GM12878 (cell line): ENCODE results near the gene CEP89. TPM values are rescaled to one million over a fixed set of nuclear protein-coding genes. Genes with fewer than 3 reads are reported as not detected.

ENCODE experiments used
- ATAC-seq: fragments of 200-7000 bp; cut with Tn5 transposase; 3 replicates; pipeline ENCODE4 v1.9.1; 2020; ENCODE audit warnings: mild to moderate bottlenecking, moderate library complexity
- BruUV-seq: library from RNA; stranded (reverse); fragments of 400-500 nt; replicated peaks from 2 replicates; lab custom pipeline; 2021; lab: Mats Ljungman, UMichigan
- CTCF ChIA-PET: fragments of 300-600 bp; sonication (Branson Sonifier 250); formaldehyde crosslinking; extraction: SDS; loops from one replicate; lab custom pipeline; 2021; ENCODE audit warnings: inconsistent platforms; lab: Yijun Ruan, JAX
- POLR2A ChIA-PET: fragments of 350-600 bp; formaldehyde crosslinking; extraction: SDS; loops from one replicate; lab custom pipeline; 2021; ENCODE audit warnings: inconsistent platforms; lab: Charles Lee
- RAD21 ChIA-PET: fragments of 300-600 bp; sonication (Branson Sonifier 250); formaldehyde crosslinking; loops from one replicate; lab custom pipeline; 2023; ENCODE audit warnings: antibody characterized with exemption; ENCODE audit not compliant: unreplicated experiment; lab: Charles Lee
- SMC1A ChIA-PET: fragments of 300-600 bp; sonication (Branson Sonifier 250); formaldehyde crosslinking; loops from one replicate; lab custom pipeline; 2023; ENCODE audit not compliant: unreplicated experiment, uncharacterized antibody; lab: Charles Lee
- DNase-seq: peaks from one replicate; pipeline ENCODE4 v3.0.0-alpha.2; 2011; ENCODE audit warnings: low read depth, low spot score
- FAIRE-seq: peaks from 3 replicates; lab custom pipeline; 2011; peaks lifted over from hg19 to GRCh38; lab: Jason Lieb, UNC
- H2AFZ ChIP-seq: 2 replicates; pipeline ENCODE4 v1.6.0; 2011; ENCODE audit warnings: low read depth, low read length, control low read depth; ENCODE audit not compliant: control insufficient read depth
- H3K27ac ChIP-seq: 2 replicates; pipeline ENCODE4 v1.5.1; 2011; ENCODE audit warnings: control low read depth; ENCODE audit not compliant: control insufficient read depth, insufficient read depth
- H3K27me3 ChIP-seq, 2 experiments: replicated peaks in 1 of 2; 2 replicates each; pipeline versions ENCODE4 v1.6.0 to v1.6.1; 2011; ENCODE audit warnings: low read length in 1 of 2; ENCODE audit not compliant: control insufficient read depth in 2 of 2, insufficient read depth in 2 of 2
- H3K36me3 ChIP-seq, 2 experiments: 2 replicates each; pipeline ENCODE4 v1.5.1; 2011; ENCODE audit warnings: low read length in 1 of 2; ENCODE audit not compliant: control insufficient read depth in 2 of 2, insufficient read depth in 2 of 2
- H3K4me1 ChIP-seq: 2 replicates; pipeline ENCODE4 v1.6.1; 2011; ENCODE audit warnings: mild to moderate bottlenecking, low read length, moderate library complexity, mixed read lengths; ENCODE audit not compliant: control insufficient read depth, insufficient read depth
- H3K4me2 ChIP-seq: 2 replicates; pipeline ENCODE4 v1.6.0; 2011; ENCODE audit warnings: control low read depth; ENCODE audit not compliant: control insufficient read depth, insufficient read depth
- H3K4me3 ChIP-seq: fragments of 200-600 bp; sonication (generic); 2 replicates; pipeline ENCODE4 v1.5.1; 2016
- H3K79me2 ChIP-seq: 2 replicates; pipeline ENCODE4 v1.6.0; 2011; ENCODE audit warnings: low read length; ENCODE audit not compliant: control insufficient read depth, insufficient read depth
- H3K9ac ChIP-seq: 2 replicates; pipeline ENCODE4 v1.8.0; 2011; ENCODE audit warnings: low read length, control low read depth, mixed read lengths; ENCODE audit not compliant: control insufficient read depth, insufficient read depth
- H3K9me3 ChIP-seq: replicated peaks from 3 replicates; pipeline ENCODE4 v1.5.1; 2011; ENCODE audit warnings: mild to moderate bottlenecking, low read length; ENCODE audit not compliant: control insufficient read depth, insufficient read depth
- H4K20me1 ChIP-seq: 2 replicates; pipeline ENCODE4 v1.6.0; 2011; ENCODE audit not compliant: control insufficient read depth, insufficient read depth
- CBX5 ChIP-seq: sonication (generic); IDR thresholded peaks from 2 replicates; pipeline ENCODE4 v1.6.1; 2016; ENCODE audit warnings: low read depth, moderate library complexity, mild to moderate bottlenecking, inconsistent platforms
- CREM ChIP-seq: IDR thresholded peaks from 2 replicates; pipeline ENCODE4 v1.6.1; 2014; ENCODE audit warnings: antibody characterized with exemption, low read depth
- MEF2A ChIP-seq: IDR thresholded peaks from 2 replicates; pipeline ENCODE4 v1.6.1; 2011; ENCODE audit warnings: low read depth, mild to moderate bottlenecking, low read length, moderate library complexity; ENCODE audit not compliant: insufficient read depth
- MTA2 ChIP-seq: fragments of 450-650 bp; IDR thresholded peaks from 2 replicates; pipeline ENCODE4 v1.6.1; 2016; ENCODE audit warnings: low read depth, mild to moderate bottlenecking, moderate library complexity
- NFYB ChIP-seq: IDR thresholded peaks from 2 replicates; pipeline ENCODE4 v1.6.1; 2011; ENCODE audit warnings: low read depth, mild to moderate bottlenecking, low read length, improper control_type of control experiment, moderate library complexity; ENCODE audit not compliant: insufficient read depth
- ZNF207 ChIP-seq: fragments of 450-650 bp; IDR thresholded peaks from 2 replicates; pipeline ENCODE4 v1.6.1; 2014; ENCODE audit warnings: antibody characterized with exemption, mild to moderate bottlenecking, borderline replicate concordance
- WGBS: methylation state at CpG from one replicate; pipeline ENCODE4 v1.1.6; 2016; ENCODE audit warnings: low lambda C conversion rate; ENCODE audit not compliant: insufficient replicate concordance, insufficient coverage; ENCODE audit errors: missing lambda C conversion rate; 5-methylcytosine and 5-hydroxymethylcytosine counted together
- in situ Hi-C: fragments of 300-500 bp; cut with MboI; formaldehyde crosslinking; loops from 9 replicates; pipeline ENCODE4 v1.14.3; 2018; ENCODE audit warnings: mixed read lengths
- intact Hi-C: fragments of 100-400 bp; cut with micrococcal nuclease; formaldehyde crosslinking; loops from one replicate; pipeline ENCODE4 v1.14.2; 2022; ENCODE audit not compliant: unreplicated experiment
- polyA plus RNA-seq, 11 experiments: library from polyadenylated mRNA; depleted of rRNA in 4 of 11; unstranded in 6 of 11; stranded (reverse) in 5 of 11; fragments of >200 nt; fragmentation: Nextera tagmentation in 4 of 11; fragmentation: Illumina TruSeq in 1 of 11; extraction: Ambion mirVana in 4 of 11; extraction: Trizol in 1 of 11; gene quantifications; 1 replicate in 1 of 11; 2 replicates in 10 of 11; pipeline versions ENCODE4 v1.2.1 to v1.2.3, GENCODE V29; 2011 to 2016; ENCODE audit warnings: inconsistent platforms in 2 of 11, missing spikeins in 2 of 11, low read depth in 1 of 11
- total RNA-seq, 4 experiments: library from RNA; depleted of rRNA in 3 of 4; stranded (reverse); fragments of >200 nt in 3 of 4; fragmentation: Illumina TruSeq in 1 of 4; extraction: Trizol in 1 of 4; gene quantifications; 2 replicates each; pipeline versions ENCODE4 v1.2.1 to v1.2.3, GENCODE V29; 2013 to 2021

Gene CEP89
- total and polyA plus RNA-seq, 10 of the 15 experiments (the other 5 are each of a cell fraction or from before 2014, with no cell fraction given): 6.0 to 19.3 (median 10.2) TPM

- 93% methylated on average over 10 of the region's 10 CpGs for WGBS
- FAIRE-seq: no peak
- no peak for DNase-seq
- no peaks in the 10 kb centered on the region for H3K27me3 ChIP-seq
- RAD21 ChIA-PET: no interaction called here
- no peaks in the 10 kb centered on the region for H4K20me1 ChIP-seq
- POLR2A ChIA-PET: no interaction called here
- no peak overlapping the region for H3K27ac ChIP-seq
- intact Hi-C loops (no loop called here), in situ Hi-C loops (no loop called here)
- H3K4me3 ChIP-seq: no peak overlapping the region
- CTCF ChIA-PET: no interaction called here
- no peak for ATAC-seq
- no peak overlapping the region for H2AFZ ChIP-seq
- SMC1A ChIA-PET: no interaction called here
- H3K79me2 ChIP-seq: no peaks in the 10 kb centered on the region
- no TSS peak for BruUV-seq
- peaks cover 0 to 4% of the 10 kb centered on the region in 2 experiments; a peak in 1 of 4 replicates for H3K36me3 ChIP-seq
- no peaks in the 10 kb centered on the region for H3K4me1 ChIP-seq
- H3K9me3 ChIP-seq: peaks cover 4% of the 10 kb centered on the region; the same call in 2 of the 3 replicates
- H3K4me2 ChIP-seq: no peak overlapping the region
- no peak overlapping the region for H3K9ac ChIP-seq
- TF ChIP-seq ZNF207: no peak
- TF ChIP-seq NFYB: no peak
- TF ChIP-seq CBX5: no peak
Measured at GRCh38 chr19:32890841-32891240, 80.9 kb downstream of the CEP89 start.

- RAD21 ChIA-PET: no interaction called here
- no peak for FAIRE-seq
- H3K9ac ChIP-seq: no peak overlapping the region
Measured at GRCh38 chr19:32890326-32890725, 81.4 kb downstream of the CEP89 start.

More at GRCh38 chr19:32890326-32890725, 81.4 kb downstream of the CEP89 start:
- BruUV-seq: no TSS peak
- Histone ChIP-seq H3K4me3 (no peak overlapping the region), H3K4me2 (no peak overlapping the region), H2AFZ (no peak overlapping the region), H3K79me2 (no peaks in the 10 kb centered on the region), H4K20me1 (no peaks in the 10 kb centered on the region), H3K27ac (no peak overlapping the region), H3K27me3 (no peaks in the 10 kb centered on the region), H3K36me3 (peaks cover 0 to 4% of the 10 kb centered on the region in 2 experiments; a peak in 1 of 4 replicates), H3K9me3 (peaks cover 4% of the 10 kb centered on the region; the same call in 2 of the 3 replicates), H3K4me1 (no peaks in the 10 kb centered on the region)
- DNase-seq: no peak
- ChIA-PET CTCF (no interaction called here), SMC1A (no interaction called here), POLR2A (no interaction called here)
- in situ Hi-C loops (no loop called here), intact Hi-C loops (no loop called here)
- ATAC-seq: no peak
- TF ChIP-seq MEF2A (no peak), MTA2 (no peak), CREM (no peak)
- over 99% methylated on average over 6 of the region's 13 CpGs for WGBS
